Measurements from ENCODE around the gene CARF. TPM values are rescaled to one million over a fixed set of nuclear protein-coding genes. Genes with fewer than 3 reads are reported as not detected.

CARF gene
- total RNA-seq, 1 donor from 2014 or later: 20.6 TPM

GRCh38 chr2:203021991-203022390 lies 109.9 kb downstream of the CARF start:
- DNase-seq (ENCODE audit: low spot score): no peak

GRCh38 chr2:203022751-203023150 lies 110.7 kb downstream of the CARF start:
- no peak for DNase-seq (ENCODE audit: low spot score)

GRCh38 chr2:203025592-203025991 lies 113.5 kb downstream of the CARF start:
- no peak for DNase-seq (ENCODE audit: low spot score)

DNA sequence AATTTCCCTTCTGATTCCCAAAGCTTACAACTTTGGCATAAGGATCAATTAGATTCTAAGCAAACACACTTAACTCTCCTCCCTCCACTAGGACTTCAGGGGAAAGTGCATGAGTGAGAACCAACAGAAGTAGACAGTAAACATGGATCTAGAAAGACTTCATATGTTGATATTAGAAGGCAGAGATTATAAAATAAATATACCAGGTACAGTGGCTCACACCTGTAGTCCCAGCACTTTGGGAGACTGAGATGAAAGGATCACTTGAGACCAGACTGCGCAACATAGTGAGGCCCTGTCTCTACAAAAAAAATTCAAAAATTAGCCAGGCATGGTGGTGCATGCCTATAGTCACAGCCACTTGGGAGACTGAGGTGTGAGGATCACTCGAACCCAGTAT lies 118.5 kb downstream of the CARF start:
- DNase-seq (ENCODE audit: low spot score): no peak

DNA sequence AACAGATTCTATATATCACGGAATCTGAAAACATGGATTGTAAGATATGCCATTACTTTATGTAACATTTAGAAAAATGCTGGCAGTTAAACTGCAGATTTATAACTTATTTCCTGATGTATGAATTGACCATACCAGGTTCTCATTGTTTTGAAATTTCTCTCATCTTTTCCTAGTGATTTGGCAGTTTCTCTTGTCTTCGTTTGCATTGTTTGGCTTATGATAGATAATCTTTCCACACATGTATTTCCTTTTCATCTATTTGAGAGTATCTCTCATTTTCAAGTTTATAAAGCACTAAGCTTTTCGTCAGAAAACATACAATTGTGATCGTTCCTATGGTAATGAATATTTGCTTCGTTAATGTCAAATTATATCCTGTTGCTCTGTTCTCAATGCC lies 118.9 kb downstream of the CARF start:
- DNase-seq (ENCODE audit: low spot score): no peak

DNA sequence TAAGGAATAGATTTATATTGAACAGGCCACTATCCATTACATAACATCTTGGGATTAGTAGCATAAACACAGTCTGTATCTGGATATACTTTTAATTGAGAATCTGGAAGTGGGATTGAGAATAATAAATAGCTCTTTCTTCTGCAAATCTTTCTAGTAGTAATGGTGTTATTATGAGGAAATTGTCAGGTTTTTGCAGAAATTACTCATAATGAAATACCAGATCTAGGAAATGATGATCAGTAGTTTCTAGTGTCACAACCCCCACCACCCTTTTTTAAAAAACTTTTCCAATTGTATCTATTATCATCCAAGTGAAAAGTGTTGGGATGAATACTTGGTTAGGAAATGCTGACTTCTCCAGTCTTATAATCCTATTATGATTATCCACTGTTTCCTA lies 121.3 kb downstream of the CARF start:
- no peak for DNase-seq (ENCODE audit: low spot score)

DNA sequence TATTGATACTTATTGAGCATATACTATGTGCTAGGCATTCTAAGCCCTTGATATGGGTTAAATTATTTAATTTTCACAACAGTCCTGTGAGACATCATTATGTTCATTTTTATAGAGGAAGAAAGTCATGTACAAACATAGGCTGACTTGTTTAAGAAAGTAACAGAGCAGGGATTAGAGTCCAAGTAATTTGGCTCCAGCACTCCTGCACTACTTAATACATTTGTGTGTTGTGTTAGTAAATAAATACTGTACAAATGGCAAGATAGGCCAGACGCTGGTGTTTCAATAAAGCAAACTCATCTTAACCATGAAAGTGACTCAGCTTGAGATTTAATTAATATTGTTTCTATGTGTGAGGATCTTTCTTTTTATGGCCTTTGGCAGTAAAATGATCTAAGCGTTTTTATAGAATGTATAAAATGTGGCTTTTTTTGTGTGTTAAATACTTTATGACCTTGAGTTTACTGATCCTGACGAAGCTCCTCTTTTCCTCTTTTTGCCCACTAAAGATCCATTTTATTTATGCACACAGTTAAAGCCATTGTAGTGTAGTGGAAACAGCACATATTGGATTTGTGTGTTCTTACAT lies 123.9 kb downstream of the CARF start:
- no peak for DNase-seq (ENCODE audit: low spot score)

Other genes starting within 250 kb of the CARF start
- 35.9 TPM for gene ICA1L, start 40.5 kb upstream of the CARF start, total RNA-seq
- 58.8 TPM for gene WDR12, start 602 bp upstream of the CARF start, total RNA-seq
- gene NBEAL1, start 102.6 kb downstream of the CARF start, total RNA-seq: 71.7 TPM

Data from ureter (tissue), 1 donor.